DOHH2 (cell line): ENCODE data around the gene C1QB.

Experiments
- H3F3A ChIP-seq: fragments of 200-600 bp; sonication (generic), shearing (Covaris generic); 2 replicates; pipeline ENCODE4 v1.6.0; 2016; ENCODE audit warnings: antibody characterized with exemption, mild to moderate bottlenecking; ENCODE audit not compliant: control insufficient read depth, insufficient read depth
- H3K27ac ChIP-seq: fragments of 200-600 bp; sonication (generic); 2 replicates; pipeline ENCODE4 v1.5.1; 2014; ENCODE audit warnings: low read depth, mild to moderate bottlenecking, low read length, moderate library complexity
- H3K27me3 ChIP-seq: fragments of 200-600 bp; sonication (generic); 2 replicates; pipeline ENCODE4 v1.6.1; 2014; ENCODE audit warnings: mild to moderate bottlenecking, low read length, mixed read lengths; ENCODE audit not compliant: control insufficient read depth
- H3K36me3 ChIP-seq: fragments of 200-600 bp; sonication (generic); 2 replicates; pipeline ENCODE4 v1.6.1; 2014; ENCODE audit warnings: mild to moderate bottlenecking, low read length, moderate library complexity, mixed read lengths; ENCODE audit not compliant: control insufficient read depth
- H3K4me1 ChIP-seq: fragments of 200-600 bp; sonication (generic); 2 replicates; pipeline ENCODE4 v1.6.1; 2014; ENCODE audit warnings: mild to moderate bottlenecking, low read length, mixed read lengths; ENCODE audit not compliant: control insufficient read depth
- H3K4me2 ChIP-seq: fragments of 200-600 bp; sonication (generic); 2 replicates; pipeline ENCODE4 v1.6.0; 2014; ENCODE audit warnings: mild to moderate bottlenecking, low read length, moderate library complexity
- H3K4me3 ChIP-seq: fragments of 200-600 bp; sonication (generic); 2 replicates; pipeline ENCODE4 v1.5.1; 2014; ENCODE audit warnings: mild to moderate bottlenecking, low read length, mixed read lengths
- H3K79me2 ChIP-seq: fragments of 200-600 bp; sonication (generic); 2 replicates; pipeline ENCODE4 v1.6.1; 2014; ENCODE audit warnings: mild to moderate bottlenecking, low read length, mixed read lengths; ENCODE audit not compliant: control insufficient read depth
- H3K9me2 ChIP-seq: fragments of 200-600 bp; sonication (generic); replicated peaks from 2 replicates; pipeline ENCODE4 v1.6.1; 2014; ENCODE audit warnings: mild to moderate bottlenecking, low read length, mixed read lengths; ENCODE audit not compliant: control insufficient read depth
- H3K9me3 ChIP-seq: fragments of 200-600 bp; sonication (generic); 2 replicates; pipeline ENCODE4 v1.6.1; 2014; ENCODE audit warnings: antibody characterized with exemption, low read length, mixed read lengths; ENCODE audit not compliant: control insufficient read depth, insufficient read depth
- H4K20me1 ChIP-seq: fragments of 200-600 bp; sonication (generic); 2 replicates; pipeline ENCODE4 v1.6.0; 2014; ENCODE audit warnings: low read depth, mild to moderate bottlenecking, antibody characterized with exemption, low read length, moderate library complexity; ENCODE audit not compliant: control insufficient read depth, insufficient read depth
- CTCF ChIP-seq: fragments of 200-600 bp; sonication (generic); IDR thresholded peaks from one replicate; pipeline ENCODE4 v1.5.1; 2014; ENCODE audit warnings: antibody characterized with exemption, mild to moderate bottlenecking, low read depth, low read length; ENCODE audit not compliant: poor library complexity, severe bottlenecking
- EZH2phosphoT487 ChIP-seq: fragments of 200-600 bp; sonication (generic); IDR thresholded peaks from 2 replicates; pipeline ENCODE4 v1.6.1; 2017; ENCODE audit warnings: borderline replicate concordance, mild to moderate bottlenecking, antibody characterized with exemption, low read length, moderate library complexity, mixed read lengths

C1QB gene

GRCh38 chr1:22635436-22635835 is 17.6 kb upstream of the C1QB start:
- H3K79me2 ChIP-seq = no peaks in the 10 kb centered on the region
- no peak for TF ChIP-seq EZH2phosphoT487
- TF ChIP-seq CTCF = no peak
- H3K9me2 ChIP-seq = no peaks in the 10 kb centered on the region
- H3K36me3 ChIP-seq = no peaks in the 10 kb centered on the region
- H4K20me1 ChIP-seq = no peaks in the 10 kb centered on the region
- no peaks in the 10 kb centered on the region for H3F3A ChIP-seq
- H3K4me3 ChIP-seq = no peak overlapping the region
- no peaks in the 10 kb centered on the region for H3K4me1 ChIP-seq
- no peak overlapping the region for H3K4me2 ChIP-seq
- H3K27me3 ChIP-seq = no peaks in the 10 kb centered on the region
- no peaks in the 10 kb centered on the region for H3K9me3 ChIP-seq
- no peak overlapping the region for H3K27ac ChIP-seq

- TF ChIP-seq EZH2phosphoT487 (no peak), CTCF (no peak)
- no peaks in the 10 kb centered on the region for H3K4me1 ChIP-seq
These were observed 16.7 kb upstream of the C1QB start, which contains the start of gene C1QA for GRCh38 chr1:22636353-22636752. TSS of gene C1QA (plus strand) at chr1:22636628. CDS start at chr1:22637617, 989 bp downstream.

GRCh38 chr1:22636927-22637326 is 16.1 kb upstream of the C1QB start:
- no peaks in the 10 kb centered on the region for H3K36me3 ChIP-seq
- no peak overlapping the region for H3K4me2 ChIP-seq
- H3K4me3 ChIP-seq = no peak overlapping the region
- H3K27me3 ChIP-seq = no peaks in the 10 kb centered on the region
- no peaks in the 10 kb centered on the region for H3F3A ChIP-seq
- H3K27ac ChIP-seq = no peak overlapping the region
- H3K79me2 ChIP-seq = no peaks in the 10 kb centered on the region
- H4K20me1 ChIP-seq = no peaks in the 10 kb centered on the region
- H3K9me3 ChIP-seq = no peaks in the 10 kb centered on the region
- TF ChIP-seq EZH2phosphoT487 = no peak
- no peak for TF ChIP-seq CTCF
- H3K9me2 ChIP-seq = no peaks in the 10 kb centered on the region
- H3K4me1 ChIP-seq = no peaks in the 10 kb centered on the region

More at GRCh38 chr1:22636353-22636752, 16.7 kb upstream of the C1QB start, which contains the start of gene C1QA:
- H3K36me3 ChIP-seq = no peaks in the 10 kb centered on the region
- H3K4me3 ChIP-seq = no peak within 1 kb of the TSS
- H3K9me2 ChIP-seq = no peaks in the 10 kb centered on the region
- H4K20me1 ChIP-seq = no peaks in the 10 kb centered on the region
- H3K79me2 ChIP-seq = no peaks in the 10 kb centered on the region
- H3K27me3 ChIP-seq = no peaks in the 10 kb centered on the region
- no peak within 1 kb of the TSS for H3K27ac ChIP-seq
- H3K9me3 ChIP-seq = no peaks in the 10 kb centered on the region
- H3F3A ChIP-seq = no peaks in the 10 kb centered on the region
- H3K4me2 ChIP-seq = no peak within 1 kb of the TSS
